Osteocyte (in vitro differentiated cells): Measurements from ENCODE around the gene DTD1. TPM values are rescaled to one million over a fixed set of nuclear protein-coding genes. Genes with fewer than 3 reads are reported as not detected.

Experiments used
- DNase-seq: peaks from one replicate; pipeline ENCODE4 v3.0.0; 2021; ENCODE audit warnings: mixed read lengths; ENCODE audit not compliant: unreplicated experiment; ENCODE audit errors: extremely low spot score
- H3K27ac Mint-ChIP-seq: one replicate; pipeline ENCODE4 v1.8.0; 2021; ENCODE audit warnings: mild to moderate bottlenecking, mixed read lengths; ENCODE audit not compliant: unreplicated experiment
- H3K27me3 Mint-ChIP-seq: one replicate; pipeline ENCODE4 v1.8.0; 2021; ENCODE audit warnings: mixed read lengths; ENCODE audit not compliant: unreplicated experiment
- H3K36me3 Mint-ChIP-seq: one replicate; pipeline ENCODE4 v1.8.0; 2021; ENCODE audit warnings: mixed read lengths; ENCODE audit not compliant: unreplicated experiment
- H3K4me1 Mint-ChIP-seq: one replicate; pipeline ENCODE4 v1.8.0; 2021; ENCODE audit warnings: mixed read lengths; ENCODE audit not compliant: unreplicated experiment
- H3K4me3 Mint-ChIP-seq: one replicate; pipeline ENCODE4 v1.8.0; 2021; ENCODE audit warnings: mild to moderate bottlenecking, moderate library complexity, mixed read lengths; ENCODE audit not compliant: unreplicated experiment
- H3K9me3 Mint-ChIP-seq: one replicate; pipeline ENCODE4 v1.8.0; 2021; ENCODE audit warnings: mixed read lengths; ENCODE audit not compliant: unreplicated experiment
- CTCF ChIP-seq: fragments of 200-600 bp; sonication (generic); IDR thresholded peaks from 2 replicates; pipeline ENCODE4 v1.5.0; 2021; ENCODE audit warnings: antibody characterized with exemption, mild to moderate bottlenecking, moderate library complexity
- total RNA-seq: library from RNA; stranded (reverse); gene quantifications from 2 replicates; pipeline ENCODE4 v1.2.1, GENCODE V29; 2021

The DTD1 gene
- total RNA-seq, 1 donor from 2014 or later: 26.2 TPM

- no peak for TF ChIP-seq CTCF
- Mint-ChIP-seq H3K9me3 (no peaks in the 10 kb centered on the region), H3K27me3 (no peaks in the 10 kb centered on the region), H3K36me3 (no peaks in the 10 kb centered on the region), H3K27ac (no peak overlapping the region), H3K4me1 (no peaks in the 10 kb centered on the region), H3K4me3 (no peak overlapping the region)
- no peak for DNase-seq
These were observed 223.3 kb downstream of the DTD1 start for GRCh38 chr20:18811186-18811585.

GRCh38 chr20:18811904-18812303 is 224.1 kb downstream of the DTD1 start:
- DNase-seq: no peak
- H3K4me3 Mint-ChIP-seq: no peak overlapping the region
- TF ChIP-seq CTCF: no peak
- H3K27me3 Mint-ChIP-seq: no peaks in the 10 kb centered on the region
- H3K36me3 Mint-ChIP-seq: no peaks in the 10 kb centered on the region
- no peak overlapping the region for H3K27ac Mint-ChIP-seq
- no peaks in the 10 kb centered on the region for H3K9me3 Mint-ChIP-seq
- H3K4me1 Mint-ChIP-seq: no peaks in the 10 kb centered on the region

- no peak within 1 kb of the TSS for H3K4me3 Mint-ChIP-seq
- no peaks in the 10 kb centered on the region for H3K9me3 Mint-ChIP-seq
- H3K27ac Mint-ChIP-seq: no peak within 1 kb of the TSS
- H3K4me1 Mint-ChIP-seq: no peaks in the 10 kb centered on the region
- no peak for TF ChIP-seq CTCF
- no peaks in the 10 kb centered on the region for H3K36me3 Mint-ChIP-seq
- DNase-seq: no peak
- H3K27me3 Mint-ChIP-seq: no peaks in the 10 kb centered on the region
These were observed 225.6 kb downstream of the DTD1 start, which contains the start of gene SCP2D1 for GRCh38 chr20:18813483-18813882. TSS of gene SCP2D1 (plus strand) at chr20:18813783. CDS start at chr20:18813816, 33 bp downstream.

- H3K9me3 Mint-ChIP-seq: no peaks in the 10 kb centered on the region
- no peaks in the 10 kb centered on the region for H3K4me1 Mint-ChIP-seq
- no peak for TF ChIP-seq CTCF
- H3K4me3 Mint-ChIP-seq: no peak overlapping the region
- H3K27ac Mint-ChIP-seq: no peak overlapping the region
- H3K36me3 Mint-ChIP-seq: no peaks in the 10 kb centered on the region
- DNase-seq: no peak
- no peaks in the 10 kb centered on the region for H3K27me3 Mint-ChIP-seq
These were observed 227.5 kb downstream of the DTD1 start for GRCh38 chr20:18815194-18815942.

Other genes starting within 250 kb of the DTD1 start
- gene DZANK1, start 121.0 kb upstream of the DTD1 start, total RNA-seq: 1.9 and 2.4 TPM in 2 replicates
- 9.4 and 9.5 TPM in 2 replicates for gene POLR3F, start 120.7 kb upstream of the DTD1 start, total RNA-seq
- 12.7 and 14.3 TPM in 2 replicates for gene RBBP9, start 90.8 kb upstream of the DTD1 start, total RNA-seq
- 30.5 and 36.8 TPM in 2 replicates for gene SEC23B, start 80.1 kb upstream of the DTD1 start, total RNA-seq
- gene SMIM26, start 20.6 kb upstream of the DTD1 start, total RNA-seq: 55.7 and 56.1 TPM in 2 replicates
- gene SCP2D1, start 225.7 kb downstream of the DTD1 start, total RNA-seq: not detected in 2 replicates